CD4-positive, alpha-beta T cell (primary cell): ENCODE results near the gene AUNIP. TPM values are rescaled to one million over a fixed set of nuclear protein-coding genes. Genes with fewer than 3 reads are reported as not detected.

Experiments used
- ATAC-seq: fragments of 200-7000 bp; cut with Tn5 transposase; one replicate; pipeline ENCODE4 v1.10.0; 2022; ENCODE audit warnings: mild to moderate bottlenecking; ENCODE audit not compliant: poor library complexity
- CTCF ChIA-PET: fragments of 350-600 bp; sonication (Branson Sonifier 250); formaldehyde crosslinking; loops from one replicate; lab custom pipeline; 2021; ENCODE audit warnings: antibody characterized with exemption, inconsistent platforms; lab: Charles Lee
- POLR2A ChIA-PET: fragments of 350-600 bp; sonication (Branson Sonifier 250); formaldehyde crosslinking; loops from one replicate; lab custom pipeline; 2021; ENCODE audit warnings: antibody characterized with exemption, inconsistent platforms; lab: Charles Lee
- DNase-seq, 14 experiments: peaks; one replicate each; pipeline ENCODE4 v3.0.0-alpha.2; 2013 to 2020; ENCODE audit warnings: mixed read lengths in 2 of 14
- H3K27ac ChIP-seq, 2 donors: one replicate each; pipeline versions ENCODE4 v1.5.1 to v1.7.0; 2013; ENCODE audit warnings: low read length in 2 of 2, low read depth in 1 of 2, mild to moderate bottlenecking in 1 of 2
- H3K27me3 ChIP-seq, 2 experiments: 1 replicate in 1 of 2; 2 replicates in 1 of 2; pipeline versions ENCODE4 v1.6.1 to v1.7.0; 2013; ENCODE audit warnings: low read length in 2 of 2, control low read depth in 1 of 2, mild to moderate bottlenecking in 1 of 2, moderate library complexity in 1 of 2; ENCODE audit not compliant: insufficient read depth in 2 of 2, control insufficient read depth in 1 of 2
- H3K36me3 ChIP-seq: one replicate; pipeline ENCODE4 v1.6.1; 2013; ENCODE audit warnings: low read length, control low read depth; ENCODE audit not compliant: insufficient read depth
- H3K4me1 ChIP-seq: one replicate; pipeline ENCODE4 v1.6.1; 2013; ENCODE audit warnings: low read length, control low read depth; ENCODE audit not compliant: insufficient read depth
- H3K4me3 ChIP-seq: one replicate; pipeline ENCODE4 v1.5.1; 2013; ENCODE audit warnings: mild to moderate bottlenecking, low read length, moderate library complexity
- H3K9me3 ChIP-seq, 2 experiments: 1 replicate in 1 of 2; 2 replicates in 1 of 2; pipeline versions ENCODE4 v1.6.1 to v1.7.0; 2013; ENCODE audit warnings: low read length in 2 of 2, mild to moderate bottlenecking in 2 of 2, control low read depth in 1 of 2, moderate library complexity in 1 of 2; ENCODE audit not compliant: control insufficient read depth in 1 of 2, insufficient read depth in 1 of 2
- H3K27ac Mint-ChIP-seq: one replicate; pipeline ENCODE4 v1.8.0; 2020; ENCODE audit warnings: mixed read lengths
- H3K27me3 Mint-ChIP-seq: one replicate; pipeline ENCODE4 v1.8.0; 2021; ENCODE audit warnings: mixed read lengths
- H3K36me3 Mint-ChIP-seq: one replicate; pipeline ENCODE4 v1.8.0; 2021; ENCODE audit warnings: low read depth, mixed read lengths
- H3K4me1 Mint-ChIP-seq: one replicate; pipeline ENCODE4 v1.8.0; 2021; ENCODE audit warnings: low read depth, mixed read lengths
- H3K4me3 Mint-ChIP-seq: one replicate; pipeline ENCODE4 v1.8.0; 2020; ENCODE audit warnings: mild to moderate bottlenecking, mixed read lengths
- H3K9me3 Mint-ChIP-seq: one replicate; pipeline ENCODE4 v1.8.0; 2020; ENCODE audit warnings: mixed read lengths
- CTCF ChIP-seq: fragments of 200-600 bp; IDR thresholded peaks from one replicate; pipeline ENCODE4 v1.8.0; 2022; ENCODE audit warnings: antibody characterized with exemption, mild to moderate bottlenecking
- intact Hi-C, 2 experiments: fragments of 100-400 bp; cut with DNase I in 1 of 2; cut with micrococcal nuclease in 1 of 2; formaldehyde crosslinking; loops; one replicate each; pipeline versions ENCODE4 v1.15.1 to v1.9.0; 2023 to 2025; cut with DNase I, micrococcal nuclease
- total RNA-seq, 174 experiments: library from RNA in 2 of 174; stranded (reverse) in 2 of 174; gene quantifications; one replicate each; pipeline ENCODE4 v1.2.3 and lab custom pipeline; 2021 to 2026

The AUNIP gene
- total RNA-seq, 2 experiments from 2014 or later: not detected

GRCh38 chr1:25829046-25829445 lies 30.2 kb downstream of the AUNIP start:
- no peak overlapping the region for H3K27ac Mint-ChIP-seq
- ATAC-seq: no peak
- DNase-seq: no peak
- peaks cover 6% of the 10 kb centered on the region for H3K4me1 ChIP-seq
- H3K27me3 Mint-ChIP-seq: no peaks in the 10 kb centered on the region
- H3K36me3 Mint-ChIP-seq: peaks cover 82% of the 10 kb centered on the region
- H3K27me3 ChIP-seq: no peaks in the 10 kb centered on the region
- peaks cover 81% of the 10 kb centered on the region for H3K36me3 ChIP-seq
- no peak overlapping the region for H3K4me3 ChIP-seq
- ChIA-PET POLR2A (interaction anchor here (0.6 to 4.1 kb wide), 2 partner anchors 9 to 350 kb away, joined by 3 to 43 read pairs; partner anchors contain the start of gene MTFR1L), CTCF (no interaction called here)
- H3K27ac ChIP-seq: no peak overlapping the region
- H3K9me3 Mint-ChIP-seq: no peaks in the 10 kb centered on the region
- intact Hi-C loops: no loop called here
- no peak overlapping the region for H3K4me3 Mint-ChIP-seq
- TF ChIP-seq CTCF: no peak
- H3K4me1 Mint-ChIP-seq: peaks cover 27% of the 10 kb centered on the region
- no peaks in the 10 kb centered on the region for H3K9me3 ChIP-seq

GRCh38 chr1:25828491-25828890 lies 30.8 kb downstream of the AUNIP start:
- POLR2A ChIA-PET: interaction anchor here (4.1 kb wide), 1 partner anchor 8 kb away, joined by 43 read pairs; the partner anchor contains the start of gene MTFR1L
- CTCF ChIA-PET: no interaction called here

GRCh38 chr1:25826571-25826970 lies 32.7 kb downstream of the AUNIP start:
- Mint-ChIP-seq H3K4me1 (peaks cover 25% of the 10 kb centered on the region), H3K27me3 (no peaks in the 10 kb centered on the region), H3K27ac (no peak overlapping the region), H3K4me3 (no peak overlapping the region), H3K36me3 (peaks cover 68% of the 10 kb centered on the region), H3K9me3 (no peaks in the 10 kb centered on the region)
- ATAC-seq (no peak), DNase-seq (no peak)
- H3K27me3 ChIP-seq: no peaks in the 10 kb centered on the region
- peaks cover 8% of the 10 kb centered on the region for H3K4me1 ChIP-seq
- POLR2A ChIA-PET: no interaction called here
- H3K36me3 ChIP-seq: peaks cover 57% of the 10 kb centered on the region
- H3K27ac ChIP-seq: no peak overlapping the region
- CTCF ChIA-PET: no interaction called here
- H3K4me3 ChIP-seq: no peak overlapping the region
- no peaks in the 10 kb centered on the region for H3K9me3 ChIP-seq
- TF ChIP-seq CTCF: no peak
- intact Hi-C loops: no loop called here

More at GRCh38 chr1:25828491-25828890, 30.8 kb downstream of the AUNIP start:
- no peaks in the 10 kb centered on the region for H3K9me3 Mint-ChIP-seq
- no peak overlapping the region for H3K27ac Mint-ChIP-seq
- no peaks in the 10 kb centered on the region for H3K27me3 ChIP-seq
- DNase-seq (no peak), ATAC-seq (no peak)
- intact Hi-C loops: no loop called here
- no peak overlapping the region for H3K4me3 ChIP-seq
- no peaks in the 10 kb centered on the region for H3K9me3 ChIP-seq
- H3K4me3 Mint-ChIP-seq: no peak overlapping the region
- peaks cover 79% of the 10 kb centered on the region for H3K36me3 Mint-ChIP-seq
- H3K27ac ChIP-seq: no peak overlapping the region
- H3K4me1 Mint-ChIP-seq: peaks cover 27% of the 10 kb centered on the region
- H3K4me1 ChIP-seq: peaks cover 6% of the 10 kb centered on the region
- peaks cover 75% of the 10 kb centered on the region for H3K36me3 ChIP-seq
- TF ChIP-seq CTCF: no peak
- H3K27me3 Mint-ChIP-seq: no peaks in the 10 kb centered on the region
